SK-N-SH treated with all-trans-retinoic acid at 6 μM for 48 hours (cell line): ENCODE data around the gene LGALS3BP.

Source experiments
- ATAC-seq: fragments of 200-7000 bp; cut with Tn5 transposase; 3 replicates; pipeline ENCODE4 v1.9.1; 2020; ENCODE audit warnings: mild to moderate bottlenecking, moderate library complexity
- ARNTL ChIP-seq: fragments of 450-650 bp; formaldehyde crosslinking; IDR thresholded peaks from 2 replicates; pipeline ENCODE4 v1.5.0; 2020; ENCODE audit warnings: low read depth, mild to moderate bottlenecking, moderate library complexity, borderline replicate concordance
- BACH2 ChIP-seq: fragments of 250-450 bp; sonication (Bioruptor Pico); IDR thresholded peaks from 2 replicates; pipeline ENCODE4 v1.9.0; 2021; ENCODE audit warnings: mild to moderate bottlenecking, borderline replicate concordance
- CSDC2 ChIP-seq: fragments of 250-450 bp; sonication (Bioruptor Pico); IDR thresholded peaks from 2 replicates; pipeline ENCODE4 v1.5.0; 2020; ENCODE audit warnings: mild to moderate bottlenecking, moderate library complexity
- ESRRG ChIP-seq: fragments of 250-450 bp; sonication (Bioruptor Pico); IDR thresholded peaks from 2 replicates; pipeline ENCODE4 v1.6.1; 2021; ENCODE audit warnings: mild to moderate bottlenecking
- GLIS3 ChIP-seq: fragments of 250-450 bp; sonication (Bioruptor Pico); IDR thresholded peaks from 2 replicates; pipeline ENCODE4 v1.5.0; 2020; ENCODE audit warnings: mild to moderate bottlenecking, moderate library complexity
- ISL1 ChIP-seq: fragments of 250-450 bp; sonication (Bioruptor Pico); IDR thresholded peaks from 2 replicates; pipeline ENCODE4 v2.1.2; 2022; ENCODE audit warnings: mild to moderate bottlenecking, moderate library complexity
- PPARA ChIP-seq: fragments of 250-450 bp; sonication (Bioruptor Pico); IDR thresholded peaks from 2 replicates; pipeline ENCODE4 v1.5.0; 2020; ENCODE audit warnings: mild to moderate bottlenecking, borderline replicate concordance
- RARB ChIP-seq: fragments of 250-450 bp; sonication (Bioruptor Pico); IDR thresholded peaks from 2 replicates; pipeline ENCODE4 v1.8.0; 2021; ENCODE audit warnings: mild to moderate bottlenecking, moderate library complexity
- SNAI2 ChIP-seq: fragments of 250-450 bp; sonication (Bioruptor Pico); IDR thresholded peaks from 2 replicates; pipeline ENCODE4 v1.5.0; 2020; ENCODE audit warnings: mild to moderate bottlenecking, moderate library complexity
- TCF4 ChIP-seq: fragments of 250-450 bp; sonication (Bioruptor Pico); IDR thresholded peaks from 2 replicates; pipeline ENCODE4 v1.8.0; 2021; ENCODE audit warnings: mild to moderate bottlenecking, moderate library complexity, borderline replicate concordance
- TOX ChIP-seq: fragments of 250-450 bp; sonication (Bioruptor Pico); IDR thresholded peaks from 2 replicates; pipeline ENCODE4 v1.8.0; 2021; ENCODE audit warnings: mild to moderate bottlenecking, moderate library complexity, borderline replicate concordance
- TSHZ2 ChIP-seq: fragments of 250-450 bp; sonication (Bioruptor Pico); IDR thresholded peaks from 2 replicates; pipeline ENCODE4 v1.5.0; 2020; ENCODE audit warnings: mild to moderate bottlenecking, moderate library complexity
- ZC3H10 ChIP-seq: fragments of 250-450 bp; sonication (Bioruptor Pico); IDR thresholded peaks from 2 replicates; pipeline ENCODE4 v1.5.1; 2021; ENCODE audit warnings: mild to moderate bottlenecking, moderate library complexity
- ZFP3 ChIP-seq: fragments of 250-450 bp; sonication (Bioruptor Pico); IDR thresholded peaks from 2 replicates; pipeline ENCODE4 v1.5.0; 2020; ENCODE audit warnings: mild to moderate bottlenecking, moderate library complexity
- ZFP30 ChIP-seq: fragments of 450-650 bp; formaldehyde crosslinking; IDR thresholded peaks from 2 replicates; pipeline ENCODE4 v1.5.0; 2022; ENCODE audit warnings: mild to moderate bottlenecking, moderate library complexity
- ZNF565 ChIP-seq: fragments of 450-650 bp; formaldehyde crosslinking; conservative IDR thresholded peaks from 2 replicates; pipeline ENCODE4 v1.5.0; 2020; ENCODE audit warnings: low read depth, mild to moderate bottlenecking, moderate library complexity
- ZNF70 ChIP-seq: fragments of 450-650 bp; formaldehyde crosslinking; IDR thresholded peaks from 2 replicates; pipeline ENCODE4 v1.5.0; 2020; ENCODE audit warnings: mild to moderate bottlenecking, moderate library complexity
- ZNF8 ChIP-seq: fragments of 450-650 bp; formaldehyde crosslinking; IDR thresholded peaks from 2 replicates; pipeline ENCODE4 v1.5.0; 2020; ENCODE audit warnings: mild to moderate bottlenecking, moderate library complexity
- TF ChIP-seq, protein P1 (sequence below): fragments of 250-450 bp; sonication (Bioruptor Pico); IDR thresholded peaks from 2 replicates; pipeline ENCODE4 v1.8.0; 2021; ENCODE audit warnings: low read depth, mild to moderate bottlenecking, moderate library complexity, borderline replicate concordance
- TF ChIP-seq, protein P2 (sequence below): fragments of 250-450 bp; sonication (Bioruptor Pico); IDR thresholded peaks from 2 replicates; pipeline ENCODE4 v1.8.0; 2020; ENCODE audit warnings: mild to moderate bottlenecking, moderate library complexity, borderline replicate concordance

Gene LGALS3BP

GRCh38 chr17:79005063-79005861 is 25.5 kb upstream of the LGALS3BP start:
- ATAC-seq = no peak
- TF ChIP-seq ISL1 (CRISPR knock-in tag) (no peak), ARNTL (CRISPR knock-in tag) (no peak), ESRRG (CRISPR knock-in tag) (no peak), TCF4 (no peak), BACH2 (CRISPR knock-in tag) (no peak), ZNF70 (CRISPR knock-in tag) (no peak), ZC3H10 (CRISPR knock-in tag) (no peak), ZNF565 (CRISPR knock-in tag) (no peak), ZNF8 (CRISPR knock-in tag) (no peak), CSDC2 (CRISPR knock-in tag) (no peak)
- TF ChIP-seq, protein P1, sequence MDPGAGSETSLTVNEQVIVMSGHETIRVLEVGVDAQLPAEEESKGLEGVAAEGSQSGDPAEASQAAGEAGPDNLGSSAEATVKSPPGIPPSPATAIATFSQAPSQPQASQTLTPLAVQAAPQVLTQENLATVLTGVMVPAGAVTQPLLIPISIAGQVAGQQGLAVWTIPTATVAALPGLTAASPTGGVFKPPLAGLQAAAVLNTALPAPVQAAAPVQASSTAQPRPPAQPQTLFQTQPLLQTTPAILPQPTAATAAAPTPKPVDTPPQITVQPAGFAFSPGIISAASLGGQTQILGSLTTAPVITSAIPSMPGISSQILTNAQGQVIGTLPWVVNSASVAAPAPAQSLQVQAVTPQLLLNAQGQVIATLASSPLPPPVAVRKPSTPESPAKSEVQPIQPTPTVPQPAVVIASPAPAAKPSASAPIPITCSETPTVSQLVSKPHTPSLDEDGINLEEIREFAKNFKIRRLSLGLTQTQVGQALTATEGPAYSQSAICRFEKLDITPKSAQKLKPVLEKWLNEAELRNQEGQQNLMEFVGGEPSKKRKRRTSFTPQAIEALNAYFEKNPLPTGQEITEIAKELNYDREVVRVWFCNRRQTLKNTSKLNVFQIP (CRISPR knock-in tag) = no peak

DNA sequence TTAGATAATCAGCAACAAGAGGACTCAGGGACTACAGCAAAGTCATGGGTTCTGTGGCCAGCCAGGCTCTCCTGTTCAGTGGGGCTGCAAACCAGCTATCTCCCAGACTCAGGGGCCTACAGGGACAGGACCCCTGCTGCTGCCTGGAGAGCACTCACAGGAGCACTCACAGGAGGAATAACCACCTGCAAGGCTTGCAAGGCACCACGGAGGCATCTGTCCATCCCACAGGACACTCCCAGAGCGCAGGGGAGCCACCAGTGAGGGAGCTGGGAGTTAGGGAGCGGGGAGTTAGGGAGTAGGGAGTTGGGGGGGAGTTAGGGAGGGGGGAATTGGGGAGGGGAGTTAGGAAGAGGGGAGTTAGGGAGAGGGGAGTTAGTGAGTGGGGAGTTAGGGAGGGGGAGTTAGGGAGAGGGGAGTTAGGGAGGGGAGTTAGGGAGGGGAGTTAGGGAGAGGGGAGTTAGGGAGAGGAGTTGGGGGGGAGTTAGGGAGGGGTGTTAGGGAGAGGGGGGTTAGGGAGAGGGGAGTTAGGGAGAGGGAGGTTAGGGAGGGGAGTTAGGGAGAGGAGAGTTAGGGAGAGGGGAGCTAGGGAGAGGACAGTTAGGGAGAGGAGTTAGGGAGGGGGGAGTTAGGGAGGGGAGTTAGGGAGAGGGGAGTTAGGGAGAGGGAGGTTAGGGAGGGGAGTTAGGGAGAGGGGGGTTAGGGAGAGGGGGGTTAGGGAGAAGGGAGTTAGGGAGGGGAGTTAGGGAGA is 24.1 kb upstream of the LGALS3BP start:
- TF ChIP-seq ISL1 (CRISPR knock-in tag) (no peak), ZC3H10 (CRISPR knock-in tag) (no peak), CSDC2 (CRISPR knock-in tag) (no peak), ESRRG (CRISPR knock-in tag) (no peak), GLIS3 (CRISPR knock-in tag) (no peak)
- no peak for ATAC-seq

- TF ChIP-seq ZFP30 (CRISPR knock-in tag) = no peak
- TF ChIP-seq GLIS3 (CRISPR knock-in tag) = no peak
- no peak for TF ChIP-seq ZFP3 (CRISPR knock-in tag)
- TF ChIP-seq TOX (CRISPR knock-in tag) = no peak
- no peak for TF ChIP-seq RARB (CRISPR knock-in tag)
- TF ChIP-seq CSDC2 (CRISPR knock-in tag) = no peak
- no peak for TF ChIP-seq BACH2 (CRISPR knock-in tag)
- TF ChIP-seq ESRRG (CRISPR knock-in tag) = no peak
- TF ChIP-seq, protein P1 (CRISPR knock-in tag) = no peak
- TF ChIP-seq ARNTL (CRISPR knock-in tag) = no peak
- no peak for TF ChIP-seq ZNF8 (CRISPR knock-in tag)
- no peak for TF ChIP-seq PPARA (CRISPR knock-in tag)
- no peak for TF ChIP-seq ZNF565 (CRISPR knock-in tag)
- TF ChIP-seq SNAI2 = no peak
- TF ChIP-seq, protein P2, sequence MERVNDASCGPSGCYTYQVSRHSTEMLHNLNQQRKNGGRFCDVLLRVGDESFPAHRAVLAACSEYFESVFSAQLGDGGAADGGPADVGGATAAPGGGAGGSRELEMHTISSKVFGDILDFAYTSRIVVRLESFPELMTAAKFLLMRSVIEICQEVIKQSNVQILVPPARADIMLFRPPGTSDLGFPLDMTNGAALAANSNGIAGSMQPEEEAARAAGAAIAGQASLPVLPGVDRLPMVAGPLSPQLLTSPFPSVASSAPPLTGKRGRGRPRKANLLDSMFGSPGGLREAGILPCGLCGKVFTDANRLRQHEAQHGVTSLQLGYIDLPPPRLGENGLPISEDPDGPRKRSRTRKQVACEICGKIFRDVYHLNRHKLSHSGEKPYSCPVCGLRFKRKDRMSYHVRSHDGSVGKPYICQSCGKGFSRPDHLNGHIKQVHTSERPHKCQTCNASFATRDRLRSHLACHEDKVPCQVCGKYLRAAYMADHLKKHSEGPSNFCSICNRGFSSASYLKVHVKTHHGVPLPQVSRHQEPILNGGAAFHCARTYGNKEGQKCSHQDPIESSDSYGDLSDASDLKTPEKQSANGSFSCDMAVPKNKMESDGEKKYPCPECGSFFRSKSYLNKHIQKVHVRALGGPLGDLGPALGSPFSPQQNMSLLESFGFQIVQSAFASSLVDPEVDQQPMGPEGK (CRISPR knock-in tag) = no peak
- TF ChIP-seq ZNF70 (CRISPR knock-in tag) = no peak
- TF ChIP-seq TSHZ2 (CRISPR knock-in tag) = no peak
- TF ChIP-seq ZC3H10 (CRISPR knock-in tag) = no peak
- ATAC-seq = no peak
These were observed 23.3 kb upstream of the LGALS3BP start for GRCh38 chr17:79002796-79003593.
